Mucosa of gallbladder (tissue), 1 donor: ENCODE measurements around the gene UFSP2. TPM values are rescaled to one million over a fixed set of nuclear protein-coding genes. Genes with fewer than 3 reads are reported as not detected.
A peak's percentile ranks its signal among the peaks of the same experiment; 100 is the strongest.

Experiments
- DNase-seq: peaks from one replicate; pipeline ENCODE4 v3.0.0-alpha.2; 2020; ENCODE audit warnings: low spot score
- total RNA-seq: library from RNA; stranded (reverse); gene quantifications from one replicate; pipeline ENCODE4 v1.2.1, GENCODE V29; 2021
- donor health status: DM: no; HTN: no; CAD: no.

UFSP2 gene
- total RNA-seq, 1 donor from 2014 or later: 29.7 TPM

DNA sequence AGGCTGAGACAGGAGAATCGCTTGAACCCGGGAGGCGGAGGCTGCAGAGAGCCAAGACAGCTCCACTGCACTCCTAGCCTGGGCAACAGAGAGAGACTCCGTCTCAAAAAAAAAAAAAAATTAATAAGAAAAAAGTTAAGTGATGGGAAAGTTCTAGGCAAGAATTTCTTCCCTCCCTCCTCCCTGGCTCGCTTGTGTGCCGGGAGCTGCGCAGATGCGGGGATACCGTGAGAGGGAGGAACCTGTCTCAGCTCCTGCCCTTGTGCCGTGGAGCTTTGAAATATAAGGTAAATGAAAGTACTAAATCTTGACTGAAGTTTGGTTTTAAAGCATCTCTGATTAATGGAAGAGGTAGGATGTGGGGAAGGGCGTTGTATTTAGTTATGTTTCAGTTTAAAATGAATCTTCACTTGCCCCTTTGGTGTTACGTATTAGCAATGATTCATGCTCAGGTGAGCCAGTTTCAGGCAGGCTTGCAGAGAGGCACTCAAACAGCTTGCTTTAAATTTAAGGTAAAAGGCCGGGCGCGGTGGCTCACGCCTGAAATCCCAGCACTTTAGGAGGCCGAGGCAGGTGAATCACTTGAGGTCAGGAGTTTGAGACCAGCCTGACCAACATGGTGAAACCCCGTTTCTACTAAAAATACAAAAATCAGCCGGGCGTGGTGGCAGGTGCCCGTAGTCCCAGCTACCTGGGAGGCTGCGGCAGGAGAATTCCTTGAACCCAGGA is 1.4 kb upstream of the UFSP2 start:
- DNase-seq: no peak

GRCh38 chr4:185424905-185425646 is 688 bp downstream of the UFSP2 start:
- no peak for DNase-seq

DNA sequence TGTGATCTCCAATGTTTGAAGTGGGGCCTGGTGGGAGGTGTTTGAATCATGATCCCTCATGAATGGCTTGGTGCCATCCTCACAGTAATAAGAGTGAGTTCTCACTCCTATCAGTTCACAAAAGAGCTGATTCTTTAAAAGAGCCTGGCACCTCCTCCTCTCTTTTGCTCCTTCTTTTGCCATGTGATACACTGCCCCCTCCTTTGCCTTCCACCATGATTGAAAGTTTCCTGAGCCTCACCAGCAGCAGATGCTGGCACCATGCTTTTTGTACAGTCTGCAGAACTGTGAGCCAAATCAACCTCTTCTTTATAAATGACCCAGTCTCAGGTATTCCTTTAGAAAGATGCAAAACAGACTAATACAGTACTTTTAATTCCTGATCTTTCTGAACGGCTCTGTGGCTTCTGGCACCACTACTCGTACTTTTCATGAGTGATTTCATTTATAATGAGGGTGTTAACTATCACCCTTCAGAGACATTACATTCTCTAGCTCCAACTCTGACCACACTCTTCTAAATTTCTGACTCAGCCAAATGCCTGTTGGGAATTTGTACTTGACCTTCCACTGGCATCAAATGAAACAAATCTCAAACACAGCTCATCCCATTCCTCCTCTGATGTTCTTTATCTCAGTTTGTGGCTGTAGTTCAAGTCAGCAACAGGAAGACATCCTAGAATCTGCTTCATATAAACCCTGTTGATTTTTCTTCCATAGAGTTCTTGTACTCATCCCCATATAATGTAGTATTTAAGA is 4.2 kb downstream of the UFSP2 start:
- no peak for DNase-seq

DNA sequence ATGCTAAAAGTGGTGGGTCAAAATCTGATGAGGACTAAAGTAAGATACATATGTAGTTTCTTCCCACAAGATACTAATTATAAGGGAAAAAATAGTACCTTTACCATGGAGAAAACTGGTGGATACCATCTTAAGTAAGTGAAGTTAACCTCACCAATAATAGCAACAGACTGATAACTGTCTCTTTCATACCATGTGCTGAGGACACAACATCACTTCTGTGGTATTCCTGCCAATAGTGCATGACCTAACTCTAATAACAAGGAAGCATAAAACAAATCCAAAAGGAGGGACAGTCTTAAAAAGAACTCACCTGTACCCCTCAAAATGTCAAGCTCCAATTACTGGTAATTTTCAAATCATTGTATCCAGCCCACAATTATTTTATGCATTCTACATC is 8.8 kb downstream of the UFSP2 start:
- no peak for DNase-seq

- DNase-seq: no peak
Observed at GRCh38 chr4:185412412-185412811, 13.4 kb downstream of the UFSP2 start.

DNA sequence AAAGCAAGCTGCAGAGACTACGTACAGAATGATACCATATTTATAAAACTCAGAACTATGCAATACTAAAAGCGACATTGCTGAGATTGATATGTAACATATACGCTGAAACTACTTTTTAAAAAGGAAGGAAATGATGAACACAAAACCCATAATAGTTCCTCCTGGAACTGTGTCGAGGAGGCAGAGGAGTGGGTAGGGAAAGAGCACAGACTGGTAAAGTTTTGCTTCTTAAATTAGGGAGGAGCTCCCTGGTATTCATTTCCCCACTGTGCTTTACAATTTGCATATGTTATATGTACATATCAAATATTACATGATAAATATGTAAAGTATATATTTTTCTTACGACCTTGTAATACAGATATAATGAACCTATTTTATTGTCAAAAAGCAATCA is 13.9 kb downstream of the UFSP2 start:
- no peak for DNase-seq

- no peak for DNase-seq
Observed at GRCh38 chr4:185408432-185408831, 17.3 kb downstream of the UFSP2 start.

DNA sequence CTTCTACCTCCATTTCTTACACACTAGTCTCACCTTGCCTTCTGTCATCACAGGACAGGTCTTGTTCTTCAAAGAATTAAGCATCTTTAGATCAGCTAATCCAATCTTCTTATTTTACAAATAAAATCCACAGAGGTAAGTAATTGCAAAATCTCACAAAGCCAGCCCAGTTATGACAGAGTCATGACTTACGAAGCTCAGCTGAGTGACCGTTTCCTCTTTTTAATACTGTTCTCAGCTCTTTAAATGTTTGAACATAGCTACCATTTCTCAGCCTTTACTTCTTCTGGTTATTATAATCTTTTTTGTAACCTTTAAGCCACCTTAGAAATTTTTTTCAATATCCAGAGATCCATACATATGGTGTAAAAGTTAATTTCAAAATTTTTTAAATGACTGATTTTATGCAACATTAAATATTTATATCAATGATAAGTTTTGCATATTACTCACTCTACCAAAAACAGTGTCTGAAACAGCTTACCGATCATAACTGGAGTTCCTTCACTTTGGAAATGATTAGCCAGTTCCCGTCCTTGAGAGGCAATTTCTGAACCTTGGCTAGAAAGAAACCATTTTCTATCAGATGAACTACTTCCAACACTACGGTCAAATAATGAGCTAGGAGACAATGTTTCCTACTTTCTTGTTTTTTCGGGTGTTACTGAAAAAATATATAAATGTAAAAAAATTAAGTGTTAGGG is 20.3 kb downstream of the UFSP2 start:
- DNase-seq: no peak

- DNase-seq: no peak
Observed at GRCh38 chr4:185404031-185404430, 21.7 kb downstream of the UFSP2 start.

GRCh38 chr4:185399466-185399865 is 26.3 kb downstream of the UFSP2 start:
- DNase-seq: no peak

GRCh38 chr4:185398618-185399017 is 27.1 kb downstream of the UFSP2 start:
- DNase-seq: no peak

DNA sequence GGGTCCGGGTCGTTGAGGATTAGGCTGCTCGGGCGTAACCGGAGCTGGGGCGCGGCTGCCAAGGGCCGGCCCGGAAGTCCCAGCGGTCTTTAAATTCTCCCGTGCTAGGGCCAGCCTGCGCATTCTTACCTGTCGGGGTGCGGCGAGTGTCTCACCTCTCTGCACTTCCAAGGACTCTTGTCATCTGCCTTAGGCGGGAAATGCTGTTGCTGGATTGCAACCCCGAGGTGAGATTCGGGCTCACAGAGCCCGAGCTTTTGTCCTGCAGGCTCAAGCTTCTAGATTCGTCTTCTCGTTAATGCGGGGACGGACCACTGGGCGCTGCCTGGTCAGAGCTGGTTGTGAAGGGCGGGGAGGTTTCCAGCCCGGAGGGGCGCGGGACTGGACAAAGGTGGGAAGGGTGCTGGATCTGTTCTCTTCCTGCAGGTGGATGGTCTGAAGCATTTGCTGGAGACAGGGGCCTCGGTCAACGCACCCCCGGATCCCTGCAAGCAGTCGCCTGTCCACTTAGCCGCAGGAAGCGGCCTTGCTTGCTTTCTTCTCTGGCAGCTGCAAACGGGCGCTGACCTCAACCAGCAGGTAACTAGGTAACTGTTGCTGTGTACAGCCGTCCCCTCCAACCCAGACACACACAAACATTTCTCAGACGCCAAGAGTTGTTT is 28.9 kb downstream of the UFSP2 start, which contains the start of gene ANKRD37:
TSS of gene ANKRD37 (plus strand) at position 118 of the 662 bp plus-strand sequence. CDS start at position 201, 83 bp downstream.
- peak; percentile 35 for DNase-seq

- peak; percentile 99 for DNase-seq
Observed at GRCh38 chr4:185395956-185396723, 29.6 kb downstream of the UFSP2 start.

GRCh38 chr4:185395238-185395955 is 30.4 kb downstream of the UFSP2 start, which contains the start of gene LRP2BP:
Gene LRP2BP, minus strand, starts transcription at chr4:185395924. Its CDS starts 17,738 bp downstream, at chr4:185378186.
- no peak for DNase-seq

DNA sequence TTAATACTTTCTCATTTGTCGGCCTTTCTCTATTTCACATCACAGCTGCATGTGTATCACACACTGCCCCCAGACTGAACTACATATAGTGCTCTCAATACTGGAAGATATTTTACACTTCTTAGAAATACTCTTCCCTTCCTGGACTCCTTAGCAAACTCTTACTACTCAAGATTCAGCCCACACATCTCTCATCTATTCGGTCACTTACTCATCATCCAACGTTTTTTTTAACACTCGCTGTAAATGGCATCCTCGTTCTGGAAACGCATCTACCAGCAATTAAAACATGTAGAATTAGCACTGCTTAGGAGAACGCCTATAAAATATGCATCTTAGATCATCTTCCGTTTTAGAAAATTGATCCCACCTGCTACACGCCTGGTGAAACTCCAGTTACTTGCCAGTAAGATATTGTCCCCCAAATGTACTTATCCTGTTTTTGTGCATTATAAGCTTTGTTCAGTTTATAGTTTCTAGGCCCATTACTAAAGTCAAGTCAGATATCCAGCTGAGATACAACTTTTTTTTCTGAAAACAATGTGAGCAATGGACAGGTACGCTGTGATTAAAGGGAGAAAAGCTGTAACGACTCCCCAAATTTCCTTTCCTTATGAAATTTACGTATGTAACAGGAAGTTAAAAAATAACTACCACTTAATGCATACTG is 31.1 kb downstream of the UFSP2 start:
- no peak for DNase-seq

GRCh38 chr4:185392156-185392555 is 33.6 kb downstream of the UFSP2 start:
- DNase-seq: no peak

DNA sequence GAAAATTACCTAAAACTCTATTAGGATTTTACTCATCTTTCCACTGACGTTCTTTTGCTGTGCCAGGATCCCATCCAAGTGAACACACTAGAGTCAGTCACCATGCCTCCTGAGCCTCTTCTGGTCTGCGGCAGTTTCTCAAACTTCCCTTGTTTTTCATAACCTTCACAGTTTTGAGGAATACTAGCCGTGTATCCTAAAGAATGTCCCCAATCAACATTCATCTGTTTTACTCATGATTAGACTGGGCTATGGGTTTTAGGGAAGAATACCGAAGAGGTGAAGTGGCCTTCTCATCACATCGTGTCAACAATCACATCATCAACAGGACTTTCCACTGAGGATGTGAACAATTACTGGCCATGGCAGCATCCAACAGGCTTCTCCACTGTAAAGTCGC is 34.8 kb downstream of the UFSP2 start:
- no peak for DNase-seq

GRCh38 chr4:185387957-185388356 is 37.8 kb downstream of the UFSP2 start:
- DNase-seq: no peak

DNA sequence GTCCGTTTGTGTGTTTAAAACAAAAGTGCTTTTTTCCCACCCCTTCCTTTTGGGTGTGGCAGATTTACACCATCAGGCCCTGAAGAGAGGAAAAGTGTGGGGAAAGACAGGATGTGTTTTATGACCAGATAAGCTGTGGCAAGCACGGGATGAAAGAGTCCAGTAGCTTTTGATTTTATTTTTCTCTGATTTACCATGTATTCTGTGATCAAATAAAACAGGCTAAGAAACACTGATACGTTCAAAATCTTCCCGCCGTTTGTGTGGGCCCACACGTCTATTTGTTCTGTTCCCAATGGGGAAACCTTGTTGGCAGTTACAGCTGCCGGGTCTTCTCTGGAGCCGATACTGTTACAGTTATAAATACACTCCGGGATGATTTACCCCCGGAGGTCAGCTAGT is 40.8 kb downstream of the UFSP2 start:
- DNase-seq: no peak
